MM.1S (cell line): ENCODE results near the gene TJP1.
A peak's percentile ranks its signal among the peaks of the same experiment; 100 is the strongest.

ENCODE experiments used
- DNase-seq: peaks from one replicate; pipeline ENCODE4 v3.0.0-alpha.2; 2015
- H2AFZ ChIP-seq: fragments of 300-600 bp; sonication (generic); 2 replicates; pipeline ENCODE4 v1.6.0; 2016; ENCODE audit warnings: antibody characterized with exemption, low read length
- H3F3A ChIP-seq: fragments of 300-600 bp; sonication (generic); 2 replicates; pipeline ENCODE4 v1.6.1; 2016; ENCODE audit warnings: mild to moderate bottlenecking, antibody characterized with exemption, low read length, moderate library complexity, mixed read lengths; ENCODE audit not compliant: insufficient read depth
- H3K27ac ChIP-seq: fragments of 300-600 bp; sonication (generic); 2 replicates; pipeline ENCODE4 v1.5.1; 2016; ENCODE audit warnings: mild to moderate bottlenecking, low read length
- H3K27me3 ChIP-seq: fragments of 300-600 bp; sonication (generic); replicated peaks from 2 replicates; pipeline ENCODE4 v1.6.0; 2016; ENCODE audit warnings: low read length; ENCODE audit not compliant: insufficient read depth
- H3K36me3 ChIP-seq: fragments of 300-600 bp; sonication (generic); replicated peaks from 2 replicates; pipeline ENCODE4 v1.6.1; 2016; ENCODE audit warnings: mild to moderate bottlenecking, low read length, mixed read lengths; ENCODE audit not compliant: insufficient read depth
- H3K4me1 ChIP-seq: fragments of 300-600 bp; sonication (generic); 2 replicates; pipeline ENCODE4 v1.6.1; 2016; ENCODE audit warnings: low read length, mixed read lengths
- H3K4me2 ChIP-seq: fragments of 300-600 bp; sonication (generic); 2 replicates; pipeline ENCODE4 v1.6.0; 2016; ENCODE audit warnings: low read depth, low read length
- H3K4me3 ChIP-seq: fragments of 300-600 bp; sonication (generic); 2 replicates; pipeline ENCODE4 v1.5.1; 2016; ENCODE audit warnings: low read length, mixed read lengths
- H3K79me2 ChIP-seq: fragments of 300-600 bp; sonication (generic); 2 replicates; pipeline ENCODE4 v1.6.1; 2016; ENCODE audit warnings: mixed run types, low read length, mixed read lengths
- H3K9ac ChIP-seq: fragments of 300-600 bp; sonication (generic); 2 replicates; pipeline ENCODE4 v1.6.1; 2016; ENCODE audit warnings: low read length, mixed read lengths
- H3K9me2 ChIP-seq: fragments of 300-600 bp; sonication (generic); replicated peaks from 2 replicates; pipeline ENCODE4 v1.6.1; 2016; ENCODE audit warnings: mild to moderate bottlenecking, low read length, mixed read lengths; ENCODE audit not compliant: insufficient read depth
- H3K9me3 ChIP-seq: fragments of 300-600 bp; sonication (generic); replicated peaks from 2 replicates; pipeline ENCODE4 v1.6.1; 2016; ENCODE audit warnings: mild to moderate bottlenecking, low read length, mixed read lengths; ENCODE audit not compliant: insufficient read depth
- H4K20me1 ChIP-seq: fragments of 300-600 bp; sonication (generic); 2 replicates; pipeline ENCODE4 v1.6.1; 2016; ENCODE audit warnings: mild to moderate bottlenecking, low read length, moderate library complexity, mixed read lengths; ENCODE audit not compliant: insufficient read depth
- EZH2 ChIP-seq: fragments of 300-600 bp; sonication (generic); optimal IDR thresholded peaks from 2 replicates; pipeline ENCODE3; 2017; ENCODE audit warnings: low read depth, mild to moderate bottlenecking, antibody characterized with exemption, low read length, mixed read lengths
- EZH2phosphoT487 ChIP-seq: fragments of 300-600 bp; sonication (generic); IDR thresholded peaks from 2 replicates; pipeline ENCODE4 v1.6.1; 2018; ENCODE audit warnings: antibody characterized with exemption, low read length
- TF ChIP-seq, protein P1 (sequence below): fragments of 300-600 bp; sonication (generic); IDR thresholded peaks from 2 replicates; pipeline ENCODE4 v1.5.1; 2016; ENCODE audit warnings: antibody characterized with exemption, low read length, mixed read lengths

The TJP1 gene

DNA sequence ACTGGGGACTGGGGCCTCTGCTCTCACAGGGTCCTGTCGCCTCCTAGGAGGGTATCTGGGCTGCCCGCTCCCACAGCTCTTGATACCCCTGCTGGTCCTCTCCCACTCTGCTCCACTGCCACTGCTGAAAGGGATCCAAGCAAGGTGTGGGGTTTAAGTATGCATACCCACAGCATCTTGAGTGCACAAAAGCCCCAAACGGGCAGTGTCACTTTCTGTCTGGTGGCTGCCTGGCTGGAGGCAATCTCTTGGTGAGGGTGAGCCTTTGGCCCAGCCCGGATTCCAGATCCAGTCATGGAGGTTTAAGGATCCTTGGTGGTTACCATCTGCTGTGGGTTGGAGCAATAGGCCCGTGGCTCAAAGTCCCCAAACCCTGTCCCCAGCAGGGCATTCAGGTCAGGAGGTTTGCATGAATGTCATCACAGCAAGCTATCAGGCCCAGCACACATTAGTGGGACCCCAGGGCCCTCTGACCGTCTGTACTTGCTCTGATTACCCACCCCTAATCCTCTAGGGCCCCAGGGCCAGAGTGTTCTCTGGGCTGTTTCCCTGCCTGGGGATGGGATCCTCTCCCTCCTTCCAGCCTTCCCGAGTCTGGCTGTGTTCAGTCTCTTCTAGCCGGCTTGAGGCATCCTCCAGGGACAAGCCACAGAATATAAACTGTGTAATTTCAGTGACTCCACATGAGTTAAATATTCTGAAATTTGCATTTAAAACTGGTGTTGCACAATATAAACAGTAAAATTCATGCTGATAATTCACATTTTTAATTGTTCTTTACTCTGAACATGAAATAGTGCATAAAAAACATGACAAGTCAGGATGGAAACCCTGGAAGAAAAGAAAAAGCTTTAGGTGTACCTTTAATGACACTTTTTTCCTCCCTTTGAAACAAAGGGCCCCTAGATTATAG is 4.9 kb upstream of the TJP1 start:
- Histone ChIP-seq H3K9ac (no peak overlapping the region), H3F3A (peaks cover 19% of the 10 kb centered on the region), H3K79me2 (no peaks in the 10 kb centered on the region), H3K27me3 (peaks cover 91% of the 10 kb centered on the region), H2AFZ (no peak overlapping the region), H3K9me2 (no peaks in the 10 kb centered on the region), H3K4me1 (peaks cover 26% of the 10 kb centered on the region), H3K9me3 (no peaks in the 10 kb centered on the region), H3K4me2 (peak overlapping the region; percentile 43), H3K27ac (no peak overlapping the region), H3K36me3 (no peaks in the 10 kb centered on the region), H4K20me1 (peaks cover 9% of the 10 kb centered on the region; the same call in 1 of the 2 replicates), H3K4me3 (no peak overlapping the region)
- TF ChIP-seq EZH2 (no peak), EZH2phosphoT487 (no peak)
- TF ChIP-seq, protein P1, sequence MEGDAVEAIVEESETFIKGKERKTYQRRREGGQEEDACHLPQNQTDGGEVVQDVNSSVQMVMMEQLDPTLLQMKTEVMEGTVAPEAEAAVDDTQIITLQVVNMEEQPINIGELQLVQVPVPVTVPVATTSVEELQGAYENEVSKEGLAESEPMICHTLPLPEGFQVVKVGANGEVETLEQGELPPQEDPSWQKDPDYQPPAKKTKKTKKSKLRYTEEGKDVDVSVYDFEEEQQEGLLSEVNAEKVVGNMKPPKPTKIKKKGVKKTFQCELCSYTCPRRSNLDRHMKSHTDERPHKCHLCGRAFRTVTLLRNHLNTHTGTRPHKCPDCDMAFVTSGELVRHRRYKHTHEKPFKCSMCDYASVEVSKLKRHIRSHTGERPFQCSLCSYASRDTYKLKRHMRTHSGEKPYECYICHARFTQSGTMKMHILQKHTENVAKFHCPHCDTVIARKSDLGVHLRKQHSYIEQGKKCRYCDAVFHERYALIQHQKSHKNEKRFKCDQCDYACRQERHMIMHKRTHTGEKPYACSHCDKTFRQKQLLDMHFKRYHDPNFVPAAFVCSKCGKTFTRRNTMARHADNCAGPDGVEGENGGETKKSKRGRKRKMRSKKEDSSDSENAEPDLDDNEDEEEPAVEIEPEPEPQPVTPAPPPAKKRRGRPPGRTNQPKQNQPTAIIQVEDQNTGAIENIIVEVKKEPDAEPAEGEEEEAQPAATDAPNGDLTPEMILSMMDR, result no peak
- DNase-seq, result peak; percentile 27

DNA sequence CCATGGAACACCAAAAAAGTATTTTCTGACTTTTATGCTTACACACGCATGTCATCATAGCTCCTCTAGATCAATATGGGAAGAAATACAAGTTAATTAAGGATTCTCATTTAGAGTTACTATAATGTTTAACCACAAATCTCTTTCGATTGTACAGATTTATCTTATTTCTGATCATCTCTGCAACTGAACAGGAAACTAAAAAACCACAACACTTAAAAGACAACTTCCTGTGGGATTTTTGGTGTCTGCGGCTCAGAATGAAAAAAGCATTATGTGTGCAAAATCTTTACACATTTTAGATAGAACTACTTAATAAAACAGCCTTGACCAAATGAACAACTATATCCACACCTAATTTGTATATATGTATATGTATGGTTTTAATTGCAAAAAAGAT is 3.0 kb upstream of the TJP1 start:
- Histone ChIP-seq H2AFZ (no peak overlapping the region), H3K9ac (no peak overlapping the region), H3K9me2 (no peaks in the 10 kb centered on the region), H4K20me1 (peaks cover 9% of the 10 kb centered on the region; the same call in 1 of the 2 replicates), H3K27ac (no peak overlapping the region), H3K36me3 (no peaks in the 10 kb centered on the region), H3K27me3 (peaks cover 84% of the 10 kb centered on the region), H3K9me3 (no peaks in the 10 kb centered on the region), H3K4me2 (peak overlapping the region; percentile 42), H3K4me3 (no peak overlapping the region), H3K79me2 (no peaks in the 10 kb centered on the region), H3F3A (peaks cover 23% of the 10 kb centered on the region), H3K4me1 (peaks cover 31% of the 10 kb centered on the region)
- DNase-seq, result peak; percentile 90
- peak; percentile 98 for TF ChIP-seq EZH2phosphoT487
- TF ChIP-seq, protein P1, result no peak

DNA sequence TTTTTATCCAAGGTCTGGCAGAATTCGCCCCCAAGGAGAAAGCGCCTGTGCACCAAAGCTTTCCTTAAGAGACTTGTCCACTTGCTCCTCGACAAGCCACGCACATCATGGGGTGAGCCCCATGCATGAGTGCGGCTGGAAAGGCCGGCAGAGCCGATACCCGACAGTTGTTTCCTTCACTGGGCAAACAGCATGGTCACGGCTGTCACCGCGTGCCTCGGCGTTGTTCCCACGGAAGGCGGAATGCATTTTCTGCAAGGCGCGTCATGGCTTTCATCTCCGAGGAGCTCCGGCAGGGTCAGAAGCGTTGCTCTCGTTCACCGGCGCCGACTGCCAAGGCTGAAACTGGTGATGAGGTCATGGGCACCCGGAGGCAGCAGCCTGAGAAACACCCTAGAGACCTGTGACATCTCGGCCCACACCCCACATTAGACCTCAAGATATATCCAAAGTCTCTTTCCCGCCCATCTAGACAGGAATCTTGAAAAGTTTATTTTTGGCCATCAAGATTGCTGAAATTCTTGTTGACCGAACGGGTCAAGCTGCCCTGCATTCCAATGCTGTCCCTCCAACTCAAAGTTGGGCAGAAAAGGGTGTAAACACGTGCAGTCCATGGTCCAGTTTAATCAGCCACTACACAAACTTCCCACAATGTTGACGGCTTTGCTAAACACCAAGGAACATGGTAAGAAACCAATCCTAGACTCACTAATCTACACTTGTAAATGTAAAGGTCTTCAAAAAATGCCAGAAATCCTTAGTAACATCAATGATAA is 604 bp upstream of the TJP1 start:
- no peaks in the 10 kb centered on the region for H3K36me3 ChIP-seq
- H3K9me3 ChIP-seq, result no peaks in the 10 kb centered on the region
- H4K20me1 ChIP-seq, result peaks cover 9% of the 10 kb centered on the region; the same call in 1 of the 2 replicates
- no peak overlapping the region for H3K9ac ChIP-seq
- H3K27me3 ChIP-seq, result peaks cover 72% of the 10 kb centered on the region
- H3K9me2 ChIP-seq, result no peaks in the 10 kb centered on the region
- H3K79me2 ChIP-seq, result 0 out of 2 replicates have a peak, but pooled peaks cover 3% of the 10 kb centered on the region
- TF ChIP-seq EZH2, result no peak
- peak; percentile 17; the same call in 1 of the 2 replicates for TF ChIP-seq EZH2phosphoT487
- TF ChIP-seq, protein P1, result no peak
- H3K27ac ChIP-seq, result no peak overlapping the region
- H3K4me3 ChIP-seq, result peak overlapping the region; percentile 57
- H3F3A ChIP-seq, result peaks cover 23% of the 10 kb centered on the region
- H3K4me2 ChIP-seq, result peak overlapping the region; percentile 80; the same call in 1 of the 2 replicates
- 0 out of 2 replicates have a peak overlapping the region, but pooled peaks have one; percentile 39 for H2AFZ ChIP-seq
- DNase-seq, result peak; percentile 13
- H3K4me1 ChIP-seq, result peaks cover 31% of the 10 kb centered on the region
